Common myeloid progenitor, CD34-positive (primary cell): Measurements from ENCODE around the gene AHI1.

ENCODE experiments used
- CTCF ChIA-PET: fragments of 350-600 bp; sonication (Branson Sonifier 250); formaldehyde crosslinking; loops from one replicate; lab custom pipeline; 2021; ENCODE audit warnings: antibody characterized with exemption; lab: Charles Lee
- POLR2A ChIA-PET: fragments of 350-600 bp; sonication (Branson Sonifier 250); formaldehyde crosslinking; loops from one replicate; lab custom pipeline; 2021; ENCODE audit warnings: antibody characterized with exemption; lab: Charles Lee
- DNase-seq, 3 donors: peaks; one replicate each; pipeline versions ENCODE4 v3.0.0 to v3.0.0-alpha.2; 2013
- H3K27ac ChIP-seq, 2 experiments: 1 replicate in 1 of 2; 2 replicates in 1 of 2; pipeline ENCODE4 v1.7.0; 2013; ENCODE audit warnings: inconsistent platforms in 2 of 2, low read length in 2 of 2, mild to moderate bottlenecking in 2 of 2, low read depth in 1 of 2, moderate library complexity in 1 of 2; ENCODE audit not compliant: severe bottlenecking in 2 of 2, insufficient read depth in 1 of 2, poor library complexity in 1 of 2
- H3K27me3 ChIP-seq, 5 experiments: replicated peaks in 2 of 5; 1 replicate in 3 of 5; 2 replicates in 2 of 5; pipeline versions ENCODE4 v1.6.1 to v1.7.0; 2013; ENCODE audit warnings: low read length in 4 of 5, mild to moderate bottlenecking in 2 of 5, moderate library complexity in 2 of 5, inconsistent platforms in 1 of 5; ENCODE audit not compliant: insufficient read depth in 5 of 5, control insufficient read depth in 4 of 5
- H3K36me3 ChIP-seq, 4 experiments: 1 replicate in 2 of 4; 2 replicates in 2 of 4; pipeline versions ENCODE4 v1.6.1 to v1.7.0; 2013; ENCODE audit warnings: low read length in 3 of 4, control low read depth in 1 of 4, mild to moderate bottlenecking in 1 of 4; ENCODE audit not compliant: control insufficient read depth in 4 of 4, insufficient read depth in 4 of 4
- H3K4me1 ChIP-seq, 4 experiments: 1 replicate in 3 of 4; 2 replicates in 1 of 4; pipeline versions ENCODE4 v1.6.1 to v1.7.1; 2013; ENCODE audit warnings: low read length in 3 of 4, mild to moderate bottlenecking in 3 of 4, control low read depth in 1 of 4, inconsistent platforms in 1 of 4, moderate library complexity in 1 of 4; ENCODE audit not compliant: control insufficient read depth in 4 of 4, insufficient read depth in 4 of 4; ENCODE audit errors: control extremely low read depth in 1 of 4
- H3K4me3 ChIP-seq, 7 experiments: 1 replicate in 4 of 7; 2 replicates in 3 of 7; pipeline versions ENCODE4 v1.5.1 to v1.7.0; 2013; ENCODE audit warnings: mild to moderate bottlenecking in 7 of 7, low read length in 6 of 7, moderate library complexity in 6 of 7, inconsistent platforms in 2 of 7, low read depth in 2 of 7, control low read depth in 1 of 7; ENCODE audit not compliant: insufficient read depth in 4 of 7, control insufficient read depth in 1 of 7; ENCODE audit errors: extremely low read depth in 1 of 7
- H3K9me3 ChIP-seq, 5 experiments: 1 replicate in 4 of 5; 2 replicates in 1 of 5; pipeline versions ENCODE4 v1.6.1 to v1.7.1; 2013; ENCODE audit warnings: low read length in 4 of 5, mild to moderate bottlenecking in 2 of 5, inconsistent platforms in 1 of 5, low read depth in 1 of 5, moderate library complexity in 1 of 5; ENCODE audit not compliant: control insufficient read depth in 4 of 5, insufficient read depth in 2 of 5; ENCODE audit errors: control extremely low read depth in 1 of 5
- WGBS: methylation state at CpG from one replicate; pipeline ENCODE4 v1.1.5; 2013; ENCODE audit not compliant: insufficient coverage; 5-methylcytosine and 5-hydroxymethylcytosine counted together

Gene AHI1

GRCh38 chr6:135423649-135424128, 73.9 kb downstream of the AHI1 start:
- H3K36me3 ChIP-seq, result peaks cover 0 to 2% (median 0%) of the 10 kb centered on the region in 4 experiments
- WGBS, result no CpG with 5 or more reads among the region's 2 CpGs
- ChIA-PET CTCF (interaction anchor here (1.0 to 3.9 kb wide), 25 partner anchors 9 to 405 kb away, joined by 3 to 31 read pairs (median 4); partner anchors contain the start of gene MYB), POLR2A (interaction anchor here (0.7 kb wide), 1 partner anchor 142 kb away, joined by 3 read pairs; no protein-coding TSS in a partner anchor)
- H3K4me3 ChIP-seq, result no peak overlapping the region
- H3K4me1 ChIP-seq, result peaks cover 16 to 63% (median 32%) of the 10 kb centered on the region in 4 experiments
- no peaks in the 10 kb centered on the region for H3K27me3 ChIP-seq
- H3K27ac ChIP-seq, result no peak overlapping the region
- no peaks in the 10 kb centered on the region for H3K9me3 ChIP-seq
- peak; percentile 67 to 72 (median 67) for DNase-seq

DNA sequence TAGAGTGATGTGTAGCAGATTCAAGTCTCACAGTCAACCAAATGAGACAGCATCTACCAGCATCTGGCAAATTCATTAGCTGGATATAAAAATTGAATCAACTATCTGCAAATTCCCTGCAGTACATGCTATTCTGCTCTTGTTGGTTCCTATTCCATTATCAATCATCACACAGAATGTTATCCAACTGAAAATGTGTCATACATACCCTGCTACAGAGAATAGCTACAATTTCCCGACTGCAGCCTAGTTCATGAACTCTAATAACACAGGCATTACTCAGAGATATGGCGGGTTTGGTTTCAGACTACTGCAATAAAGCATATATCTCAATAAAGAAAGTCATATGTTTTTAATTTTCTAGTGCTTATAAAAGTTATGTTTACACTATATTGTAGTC, 78.4 kb downstream of the AHI1 start:
- Histone ChIP-seq H3K4me1 (peaks cover 14 to 62% (median 26%) of the 10 kb centered on the region in 4 experiments), H3K27me3 (no peaks in the 10 kb centered on the region), H3K9me3 (no peaks in the 10 kb centered on the region), H3K27ac (peak overlapping the region in 1 of 2 experiments; percentile 46), H3K36me3 (no peaks in the 10 kb centered on the region), H3K4me3 (no peak overlapping the region)
- peak in 2 of 3 donors; percentile 43 to 64 for DNase-seq
- WGBS, result no CpG with 5 or more reads among the region's 2 CpGs
- ChIA-PET POLR2A (interaction anchor here (1.0 to 1.1 kb wide), 2 partner anchors 16 to 96 kb away, joined by 3 to 6 read pairs; no protein-coding TSS in a partner anchor), CTCF (interaction anchor here (0.8 to 1.9 kb wide), 5 partner anchors 20 to 275 kb away, joined by 3 to 9 read pairs (median 3); no protein-coding TSS in a partner anchor)

DNA sequence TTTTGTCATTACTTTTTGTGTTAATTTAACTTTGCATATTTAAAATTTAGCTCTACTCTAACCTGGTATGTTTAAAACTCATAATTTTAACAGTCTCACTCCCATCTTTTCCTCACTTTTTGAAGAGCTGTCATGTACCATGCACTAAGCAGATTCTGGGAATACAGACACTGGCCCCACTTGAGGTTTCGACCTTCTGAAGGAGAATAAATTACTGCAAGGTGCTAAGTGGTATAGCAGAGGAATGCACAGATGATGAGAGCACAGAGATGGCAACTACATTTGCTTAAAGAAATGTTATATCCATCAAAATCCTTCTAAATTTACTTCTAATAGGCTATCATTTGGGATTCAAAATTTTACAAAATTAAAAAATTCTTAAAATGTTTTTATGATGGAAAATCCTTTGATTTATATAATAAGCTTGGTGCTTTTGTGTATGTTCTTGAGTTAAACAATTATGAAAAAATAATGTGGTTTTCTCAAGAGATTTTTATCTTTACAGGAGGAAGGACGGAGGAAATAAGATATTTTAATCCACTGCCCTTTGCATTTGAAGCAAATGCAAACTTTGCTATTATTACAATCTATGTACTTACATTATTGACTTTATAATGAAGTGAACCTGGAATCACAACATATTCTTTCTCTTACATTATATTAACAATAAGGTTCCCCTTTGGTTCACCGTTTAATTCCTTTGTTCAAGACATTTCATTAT, 79.3 kb downstream of the AHI1 start:
- WGBS, result no CpG with 5 or more reads among the region's 3 CpGs
- Histone ChIP-seq H3K27ac (peak overlapping the region; percentile 46 to 49), H3K27me3 (no peaks in the 10 kb centered on the region), H3K9me3 (no peaks in the 10 kb centered on the region), H3K4me3 (peak overlapping the region in 1 of 7 experiments; percentile 50), H3K36me3 (no peaks in the 10 kb centered on the region), H3K4me1 (peaks cover 11 to 53% (median 19%) of the 10 kb centered on the region in 4 experiments)
- ChIA-PET POLR2A (interaction anchor here (1.0 to 1.1 kb wide), 2 partner anchors 15 to 95 kb away, joined by 3 to 6 read pairs; no protein-coding TSS in a partner anchor), CTCF (interaction anchor here (0.8 to 1.9 kb wide), 6 partner anchors 10 to 242 kb away, joined by 3 to 9 read pairs (median 4); no protein-coding TSS in a partner anchor)
- peak in 2 of 3 donors; percentile 40 to 61 for DNase-seq

- Histone ChIP-seq H3K36me3 (peaks cover 0 to 6% (median 1%) of the 10 kb centered on the region in 4 experiments), H3K4me3 (no peak overlapping the region), H3K27me3 (no peaks in the 10 kb centered on the region), H3K27ac (no peak overlapping the region), H3K4me1 (peaks cover 3 to 22% (median 4%) of the 10 kb centered on the region in 4 experiments), H3K9me3 (no peaks in the 10 kb centered on the region)
- no peak for DNase-seq
- POLR2A ChIA-PET, result no interaction called here
- CTCF ChIA-PET, result interaction anchor here (0.9 kb wide), 1 partner anchor 132 kb away, joined by 3 read pairs; no protein-coding TSS in a partner anchor
- WGBS, result no CpG with 5 or more reads among the region's 1 CpG
Measured at GRCh38 chr6:135412761-135413160, 84.8 kb downstream of the AHI1 start.

DNA sequence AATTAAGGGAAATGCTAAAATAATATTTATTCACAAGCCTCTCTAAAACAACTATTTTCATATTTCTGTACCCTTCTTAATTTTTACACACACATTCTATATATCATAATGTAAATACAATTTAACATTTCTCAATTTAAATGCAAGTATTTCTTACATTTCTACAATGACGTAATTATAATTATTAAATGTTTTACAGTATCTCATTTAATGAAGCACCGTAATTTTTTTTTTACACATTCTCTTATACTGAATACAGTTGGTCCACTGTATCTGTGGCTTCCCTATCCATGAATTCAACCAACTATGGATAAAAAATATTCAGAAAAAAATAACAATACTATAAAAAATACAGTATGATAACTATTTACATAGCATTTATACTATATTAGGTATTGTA, 85.7 kb downstream of the AHI1 start:
- CTCF ChIA-PET, result interaction anchor here (1.3 kb wide), 1 partner anchor 89 kb away, joined by 3 read pairs; no protein-coding TSS in a partner anchor
- POLR2A ChIA-PET, result no interaction called here
- DNase-seq, result no peak
- H3K4me1 ChIP-seq, result peaks cover 0 to 14% (median 0%) of the 10 kb centered on the region in 4 experiments
- H3K27me3 ChIP-seq, result no peaks in the 10 kb centered on the region
- WGBS, result no CpG with 5 or more reads among the region's 2 CpGs
- no peaks in the 10 kb centered on the region for H3K9me3 ChIP-seq
- H3K27ac ChIP-seq, result no peak overlapping the region
- H3K4me3 ChIP-seq, result no peak overlapping the region
- H3K36me3 ChIP-seq, result peaks cover 0 to 6% (median 1%) of the 10 kb centered on the region in 4 experiments

DNA sequence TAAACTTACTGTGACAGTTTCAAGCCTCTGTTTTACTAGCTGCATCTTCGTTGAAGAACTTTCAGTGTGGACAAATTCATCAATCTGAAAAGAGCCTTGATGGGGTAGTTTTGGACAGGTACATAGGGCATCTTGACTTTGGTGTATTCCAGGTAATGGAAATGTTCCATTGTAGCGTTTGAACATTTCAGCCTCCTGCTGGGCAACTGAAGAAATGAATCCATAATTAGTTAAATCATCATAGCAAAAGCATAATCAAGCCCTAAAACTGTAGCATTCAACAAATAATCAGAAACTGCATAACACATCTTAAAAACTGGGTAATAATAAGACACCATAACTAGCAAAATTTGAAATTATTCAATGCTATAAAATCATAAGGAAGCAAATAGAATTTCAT, 86.2 kb downstream of the AHI1 start:
- WGBS, result 88% methylated on average over 1 of the region's 2 CpGs
- POLR2A ChIA-PET, result no interaction called here
- no peak overlapping the region for H3K27ac ChIP-seq
- no peaks in the 10 kb centered on the region for H3K9me3 ChIP-seq
- DNase-seq, result peak in 2 of 3 donors; percentile 33 to 46
- CTCF ChIA-PET, result interaction anchor here (1.1 to 1.9 kb wide), 4 partner anchors 88 to 264 kb away, joined by 3 to 9 read pairs (median 3); no protein-coding TSS in a partner anchor
- no peaks in the 10 kb centered on the region for H3K27me3 ChIP-seq
- H3K36me3 ChIP-seq, result peaks cover 0 to 6% (median 1%) of the 10 kb centered on the region in 4 experiments
- peaks cover 0 to 10% (median 0%) of the 10 kb centered on the region in 4 experiments for H3K4me1 ChIP-seq
- no peak overlapping the region for H3K4me3 ChIP-seq
